ENCODE measurements around the gene TMEM98. TPM values are rescaled to one million over a fixed set of nuclear protein-coding genes. Genes with fewer than 3 reads are reported as not detected.
"Not testable (repeated sequence)": the region's sequence is repeated elsewhere in the genome, so short reads cannot be mapped to it uniquely, and the experiment has no call there.

Gene TMEM98
- total RNA-seq, 2 donors from 2014 or later: 98.3 to 206 TPM

- TF ChIP-seq POLR2A (IDR thresholded peaks at IDR 0.05): no peak
- no peak for TF ChIP-seq POLR2AphosphoS5 (IDR thresholded peaks at IDR 0.05)
- no peak for TF ChIP-seq CTCF (IDR thresholded peaks at IDR 0.05)
- Histone ChIP-seq H3K27me3 (replicated peaks; ENCODE audit: insufficient read depth) (no peaks in the 10 kb centered on the region), H3K4me1 (replicated peaks) (no peaks in the 10 kb centered on the region), H3K9me3 (no peaks in the 10 kb centered on the region), H3K4me3 (no peak overlapping the region), H3K27ac (no peak overlapping the region), H3K36me3 (no peaks in the 10 kb centered on the region)
- WGBS: 90% methylated on average over 1 of the region's 1 CpG
- intact Hi-C loops (cut with DNase I): no loop called here
- no peak for DNase-seq (ENCODE audit: low spot score)
Measured at GRCh38 chr17:32947736-32948135, 19.8 kb downstream of the TMEM98 start.

- no peak overlapping the region for H3K4me3 ChIP-seq
- H3K4me1 ChIP-seq (replicated peaks): no peaks in the 10 kb centered on the region
- intact Hi-C loops (cut with DNase I): no loop called here
- no peak overlapping the region for H3K27ac ChIP-seq
- no peaks in the 10 kb centered on the region for H3K27me3 ChIP-seq (replicated peaks; ENCODE audit: insufficient read depth)
- TF ChIP-seq POLR2AphosphoS5 (IDR thresholded peaks at IDR 0.05): no peak
- H3K9me3 ChIP-seq: no peaks in the 10 kb centered on the region
- DNase-seq (ENCODE audit: low spot score): no peak
- no peaks in the 10 kb centered on the region for H3K36me3 ChIP-seq
- 61% methylated on average over 7 of the region's 7 CpGs for WGBS
Measured at GRCh38 chr17:32949181-32949580, 21.2 kb downstream of the TMEM98 start.

- H3K27ac ChIP-seq; H3K4me1 ChIP-seq (replicated peaks); H3K27me3 ChIP-seq (replicated peaks; ENCODE audit: insufficient read depth); DNase-seq (ENCODE audit: low spot score); H3K9me3 ChIP-seq; H3K36me3 ChIP-seq; intact Hi-C loops (cut with DNase I); H3K4me3 ChIP-seq: not testable (repeated sequence)
- WGBS: 58% methylated on average over 1 of the region's 1 CpG
Measured at GRCh38 chr17:32952491-32952890, 24.5 kb downstream of the TMEM98 start.

GRCh38 chr17:32953045-32953444 is 25.1 kb downstream of the TMEM98 start:
- no peaks in the 10 kb centered on the region for H3K4me1 ChIP-seq (replicated peaks)
- no peak for TF ChIP-seq POLR2A (IDR thresholded peaks at IDR 0.05)
- TF ChIP-seq CTCF (IDR thresholded peaks at IDR 0.05): no peak
- no peak for TF ChIP-seq POLR2AphosphoS5 (IDR thresholded peaks at IDR 0.05)
- H3K4me3 ChIP-seq: no peak overlapping the region
- H3K27ac ChIP-seq: no peak overlapping the region
- no peaks in the 10 kb centered on the region for H3K9me3 ChIP-seq
- no peak for DNase-seq (ENCODE audit: low spot score)
- intact Hi-C loops (cut with DNase I): no loop called here
- H3K36me3 ChIP-seq: no peaks in the 10 kb centered on the region
- H3K27me3 ChIP-seq (replicated peaks; ENCODE audit: insufficient read depth): no peaks in the 10 kb centered on the region

- 95% methylated on average over 2 of the region's 2 CpGs for WGBS
- intact Hi-C loops (cut with DNase I): no loop called here
- TF ChIP-seq CTCF (IDR thresholded peaks at IDR 0.05): no peak
Measured at GRCh38 chr17:32953857-32954256, 25.9 kb downstream of the TMEM98 start.

GRCh38 chr17:32954477-32954876 is 26.5 kb downstream of the TMEM98 start:
- Histone ChIP-seq H3K27ac (no peak overlapping the region), H3K9me3 (no peaks in the 10 kb centered on the region), H3K4me1 (replicated peaks) (no peaks in the 10 kb centered on the region), H3K36me3 (no peaks in the 10 kb centered on the region), H3K27me3 (replicated peaks; ENCODE audit: insufficient read depth) (no peaks in the 10 kb centered on the region), H3K4me3 (no peak overlapping the region)
- no peak for TF ChIP-seq CTCF (IDR thresholded peaks at IDR 0.05)
- TF ChIP-seq POLR2AphosphoS5 (IDR thresholded peaks at IDR 0.05): no peak
- no peak for TF ChIP-seq POLR2A (IDR thresholded peaks at IDR 0.05)
- peak; percentile 14 for DNase-seq (ENCODE audit: low spot score)
- 37% methylated on average over 8 of the region's 8 CpGs for WGBS
- intact Hi-C loops (cut with DNase I): no loop called here

More at GRCh38 chr17:32953857-32954256, 25.9 kb downstream of the TMEM98 start:
- Histone ChIP-seq H3K27ac (no peak overlapping the region), H3K4me1 (replicated peaks) (no peaks in the 10 kb centered on the region), H3K36me3 (no peaks in the 10 kb centered on the region), H3K4me3 (no peak overlapping the region), H3K27me3 (replicated peaks; ENCODE audit: insufficient read depth) (no peaks in the 10 kb centered on the region), H3K9me3 (no peaks in the 10 kb centered on the region)
- DNase-seq (ENCODE audit: low spot score): no peak

Measured in prostate gland (tissue), 2 donors.